HL-60 (cell line): ENCODE results near the gene ANKRD28.

Experiments
- POLR2AphosphoS5 ChIP-seq: IDR thresholded peaks from 2 replicates; pipeline ENCODE4 v1.6.1; 2012; ENCODE audit warnings: low read depth
- SPI1 ChIP-seq: IDR thresholded peaks from 2 replicates; pipeline ENCODE4 v1.6.1; 2012; ENCODE audit warnings: low read depth, mild to moderate bottlenecking, borderline replicate concordance
- TF ChIP-seq, protein P1 (sequence below): IDR thresholded peaks from one replicate; pipeline ENCODE4 v1.5.1; 2011; ENCODE audit warnings: low read length, control low read depth, inconsistent platforms; ENCODE audit not compliant: insufficient read depth
- TF ChIP-seq, protein P2 (sequence below): IDR thresholded peaks from 2 replicates; pipeline ENCODE4 v1.6.1; 2012; ENCODE audit warnings: low read depth; ENCODE audit not compliant: insufficient replicate concordance

DNA sequence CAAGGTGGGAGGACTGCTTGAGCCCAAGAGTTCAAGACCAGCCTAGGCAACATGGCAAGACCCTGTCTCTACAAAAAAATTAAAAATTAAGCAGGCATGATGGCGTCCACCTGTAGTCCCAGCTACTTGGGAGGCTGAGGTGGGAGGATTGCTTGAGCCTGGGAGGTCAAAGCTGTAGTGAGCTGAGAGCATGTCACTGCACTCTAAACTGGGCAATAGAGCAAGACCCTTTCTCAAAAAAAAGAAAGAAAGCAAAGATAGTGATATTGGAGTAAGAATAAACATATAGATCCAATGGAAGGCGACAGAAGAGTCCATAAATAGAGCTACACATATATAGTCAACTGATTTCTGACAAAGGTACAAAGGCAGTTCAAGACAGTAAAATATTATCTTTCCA, 21.3 kb upstream of the ANKRD28 start:
- TF ChIP-seq, protein P1, sequence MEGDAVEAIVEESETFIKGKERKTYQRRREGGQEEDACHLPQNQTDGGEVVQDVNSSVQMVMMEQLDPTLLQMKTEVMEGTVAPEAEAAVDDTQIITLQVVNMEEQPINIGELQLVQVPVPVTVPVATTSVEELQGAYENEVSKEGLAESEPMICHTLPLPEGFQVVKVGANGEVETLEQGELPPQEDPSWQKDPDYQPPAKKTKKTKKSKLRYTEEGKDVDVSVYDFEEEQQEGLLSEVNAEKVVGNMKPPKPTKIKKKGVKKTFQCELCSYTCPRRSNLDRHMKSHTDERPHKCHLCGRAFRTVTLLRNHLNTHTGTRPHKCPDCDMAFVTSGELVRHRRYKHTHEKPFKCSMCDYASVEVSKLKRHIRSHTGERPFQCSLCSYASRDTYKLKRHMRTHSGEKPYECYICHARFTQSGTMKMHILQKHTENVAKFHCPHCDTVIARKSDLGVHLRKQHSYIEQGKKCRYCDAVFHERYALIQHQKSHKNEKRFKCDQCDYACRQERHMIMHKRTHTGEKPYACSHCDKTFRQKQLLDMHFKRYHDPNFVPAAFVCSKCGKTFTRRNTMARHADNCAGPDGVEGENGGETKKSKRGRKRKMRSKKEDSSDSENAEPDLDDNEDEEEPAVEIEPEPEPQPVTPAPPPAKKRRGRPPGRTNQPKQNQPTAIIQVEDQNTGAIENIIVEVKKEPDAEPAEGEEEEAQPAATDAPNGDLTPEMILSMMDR, result no peak
- TF ChIP-seq, protein P2, sequence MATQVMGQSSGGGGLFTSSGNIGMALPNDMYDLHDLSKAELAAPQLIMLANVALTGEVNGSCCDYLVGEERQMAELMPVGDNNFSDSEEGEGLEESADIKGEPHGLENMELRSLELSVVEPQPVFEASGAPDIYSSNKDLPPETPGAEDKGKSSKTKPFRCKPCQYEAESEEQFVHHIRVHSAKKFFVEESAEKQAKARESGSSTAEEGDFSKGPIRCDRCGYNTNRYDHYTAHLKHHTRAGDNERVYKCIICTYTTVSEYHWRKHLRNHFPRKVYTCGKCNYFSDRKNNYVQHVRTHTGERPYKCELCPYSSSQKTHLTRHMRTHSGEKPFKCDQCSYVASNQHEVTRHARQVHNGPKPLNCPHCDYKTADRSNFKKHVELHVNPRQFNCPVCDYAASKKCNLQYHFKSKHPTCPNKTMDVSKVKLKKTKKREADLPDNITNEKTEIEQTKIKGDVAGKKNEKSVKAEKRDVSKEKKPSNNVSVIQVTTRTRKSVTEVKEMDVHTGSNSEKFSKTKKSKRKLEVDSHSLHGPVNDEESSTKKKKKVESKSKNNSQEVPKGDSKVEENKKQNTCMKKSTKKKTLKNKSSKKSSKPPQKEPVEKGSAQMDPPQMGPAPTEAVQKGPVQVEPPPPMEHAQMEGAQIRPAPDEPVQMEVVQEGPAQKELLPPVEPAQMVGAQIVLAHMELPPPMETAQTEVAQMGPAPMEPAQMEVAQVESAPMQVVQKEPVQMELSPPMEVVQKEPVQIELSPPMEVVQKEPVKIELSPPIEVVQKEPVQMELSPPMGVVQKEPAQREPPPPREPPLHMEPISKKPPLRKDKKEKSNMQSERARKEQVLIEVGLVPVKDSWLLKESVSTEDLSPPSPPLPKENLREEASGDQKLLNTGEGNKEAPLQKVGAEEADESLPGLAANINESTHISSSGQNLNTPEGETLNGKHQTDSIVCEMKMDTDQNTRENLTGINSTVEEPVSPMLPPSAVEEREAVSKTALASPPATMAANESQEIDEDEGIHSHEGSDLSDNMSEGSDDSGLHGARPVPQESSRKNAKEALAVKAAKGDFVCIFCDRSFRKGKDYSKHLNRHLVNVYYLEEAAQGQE, result no peak
- no peak for TF ChIP-seq POLR2AphosphoS5
- TF ChIP-seq SPI1, result no peak
